Transverse colon (tissue), 4 donors: ENCODE data around the gene AGPAT1.

ENCODE experiments used
- EP300 ChIP-seq: sonication (generic); formaldehyde crosslinking; IDR thresholded peaks from one replicate; pipeline ENCODE4 v1.6.1; 2017; ENCODE audit warnings: antibody characterized with exemption, low read depth
- POLR2A ChIP-seq: fragments of 450-650 bp; IDR thresholded peaks from one replicate; pipeline ENCODE4 v1.6.1; 2016; ENCODE audit warnings: antibody characterized with exemption, mild to moderate bottlenecking, moderate library complexity
- POLR2AphosphoS5 ChIP-seq, 3 donors: sonication (generic); formaldehyde crosslinking; IDR thresholded peaks; one replicate each; pipeline ENCODE4 v1.6.1; 2016; ENCODE audit warnings: antibody characterized with exemption in 3 of 3
- TF ChIP-seq, protein P1 (sequence below), 5 experiments: fragments of 200-600 bp in 3 of 5; fragments of 450-650 bp in 2 of 5; sonication (generic) in 3 of 5; IDR thresholded peaks; 1 replicate in 2 of 5; 2 replicates in 3 of 5; pipeline ENCODE4 v1.5.1; 2016 to 2017; ENCODE audit warnings: antibody characterized with exemption in 5 of 5, inconsistent platforms in 3 of 5, mild to moderate bottlenecking in 2 of 5, moderate library complexity in 1 of 5

DNA sequence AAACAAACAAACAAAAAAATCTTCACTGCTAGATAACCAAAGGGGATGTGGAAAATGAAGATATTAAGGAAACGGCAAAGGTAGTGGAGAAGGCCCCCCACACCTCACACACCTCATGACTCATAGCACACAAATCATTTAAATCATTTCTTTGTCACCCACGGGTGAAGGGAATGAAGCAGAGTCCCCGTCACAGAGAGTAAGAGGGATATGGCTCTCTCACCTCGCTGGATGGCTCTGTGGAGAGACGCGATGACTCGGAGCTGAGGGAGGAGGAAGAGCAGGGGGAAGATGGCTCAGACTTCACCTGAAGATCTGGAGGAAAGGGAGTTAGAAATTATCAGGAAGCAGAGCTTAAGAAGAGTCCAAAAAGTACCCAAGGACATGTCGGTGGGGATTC lies 49.0 kb downstream of the AGPAT1 start:
- TF ChIP-seq EP300 (no peak), POLR2A (no peak), POLR2AphosphoS5 (IDR thresholded peaks at IDR 0.05) (no peak)
- TF ChIP-seq, protein P1, sequence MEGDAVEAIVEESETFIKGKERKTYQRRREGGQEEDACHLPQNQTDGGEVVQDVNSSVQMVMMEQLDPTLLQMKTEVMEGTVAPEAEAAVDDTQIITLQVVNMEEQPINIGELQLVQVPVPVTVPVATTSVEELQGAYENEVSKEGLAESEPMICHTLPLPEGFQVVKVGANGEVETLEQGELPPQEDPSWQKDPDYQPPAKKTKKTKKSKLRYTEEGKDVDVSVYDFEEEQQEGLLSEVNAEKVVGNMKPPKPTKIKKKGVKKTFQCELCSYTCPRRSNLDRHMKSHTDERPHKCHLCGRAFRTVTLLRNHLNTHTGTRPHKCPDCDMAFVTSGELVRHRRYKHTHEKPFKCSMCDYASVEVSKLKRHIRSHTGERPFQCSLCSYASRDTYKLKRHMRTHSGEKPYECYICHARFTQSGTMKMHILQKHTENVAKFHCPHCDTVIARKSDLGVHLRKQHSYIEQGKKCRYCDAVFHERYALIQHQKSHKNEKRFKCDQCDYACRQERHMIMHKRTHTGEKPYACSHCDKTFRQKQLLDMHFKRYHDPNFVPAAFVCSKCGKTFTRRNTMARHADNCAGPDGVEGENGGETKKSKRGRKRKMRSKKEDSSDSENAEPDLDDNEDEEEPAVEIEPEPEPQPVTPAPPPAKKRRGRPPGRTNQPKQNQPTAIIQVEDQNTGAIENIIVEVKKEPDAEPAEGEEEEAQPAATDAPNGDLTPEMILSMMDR (IDR thresholded peaks at IDR 0.05), result no peak
